Thyroid gland (tissue), 4 donors: ENCODE results near the gene PTPN3.

Experiments
- CTCF ChIP-seq, 6 experiments: fragments of 200-600 bp in 3 of 6; fragments of 450-650 bp in 3 of 6; sonication (generic) in 3 of 6; IDR thresholded peaks; one replicate each; pipeline ENCODE4 v1.5.1; 2016 to 2019; ENCODE audit warnings: antibody characterized with exemption in 6 of 6, mild to moderate bottlenecking in 2 of 6, inconsistent platforms in 1 of 6, moderate library complexity in 1 of 6
- POLR2A ChIP-seq, 2 donors: fragments of 450-650 bp; IDR thresholded peaks; one replicate each; pipeline ENCODE4 v1.6.1; 2017; ENCODE audit warnings: antibody characterized with exemption in 2 of 2, mild to moderate bottlenecking in 2 of 2, moderate library complexity in 1 of 2

DNA sequence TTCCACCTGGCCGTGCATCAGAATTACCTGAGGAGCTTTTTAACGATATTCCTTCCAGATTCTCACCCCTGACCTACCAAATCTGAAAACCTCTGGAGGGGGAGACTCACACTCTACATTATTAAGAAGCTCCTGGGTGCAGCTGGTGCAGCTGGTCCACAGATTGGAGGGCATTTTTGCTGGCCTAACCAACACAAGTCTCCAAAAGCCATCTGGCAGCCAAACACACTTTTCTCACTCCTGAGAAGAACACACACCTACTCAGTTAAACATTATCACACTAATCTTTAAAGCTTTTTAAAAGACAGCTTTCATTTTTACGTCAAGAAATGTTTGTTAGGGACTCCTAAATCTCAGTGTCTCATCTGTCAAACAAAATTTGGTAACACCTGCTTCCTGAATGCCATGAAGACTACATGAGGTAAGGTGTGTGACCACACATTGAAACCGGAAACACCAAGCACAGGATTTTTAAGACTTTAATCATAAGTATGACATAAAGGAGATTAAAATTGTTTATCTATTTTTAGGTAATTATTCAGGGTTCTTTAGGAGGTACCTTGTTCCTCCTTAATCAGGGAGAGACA, 14.2 kb upstream of the PTPN3 start:
- TF ChIP-seq CTCF (IDR thresholded peaks at IDR 0.05) (no peak), POLR2A (IDR thresholded peaks at IDR 0.05) (no peak)
